Gastroesophageal sphincter (tissue), 3 donors: ENCODE results near the gene TMED10.

Experiments
- EP300 ChIP-seq: sonication (generic); formaldehyde crosslinking; IDR thresholded peaks from one replicate; pipeline ENCODE4 v1.6.1; 2017; ENCODE audit warnings: antibody characterized with exemption, mild to moderate bottlenecking
- POLR2A ChIP-seq, 2 donors: fragments of 450-650 bp; IDR thresholded peaks; one replicate each; pipeline ENCODE4 v1.6.1; 2017; ENCODE audit warnings: antibody characterized with exemption in 2 of 2, mild to moderate bottlenecking in 2 of 2, moderate library complexity in 1 of 2
- POLR2AphosphoS5 ChIP-seq: sonication (generic); formaldehyde crosslinking; IDR thresholded peaks from one replicate; pipeline ENCODE4 v1.6.1; 2017; ENCODE audit warnings: antibody characterized with exemption
- TF ChIP-seq, protein P1 (sequence below), 4 experiments: fragments of 200-600 bp in 2 of 4; fragments of 450-650 bp in 2 of 4; sonication (generic) in 1 of 4; IDR thresholded peaks; one replicate each; pipeline ENCODE4 v1.5.1; 2017 to 2019; ENCODE audit warnings: antibody characterized with exemption in 4 of 4, mild to moderate bottlenecking in 2 of 4, moderate library complexity in 2 of 4

DNA sequence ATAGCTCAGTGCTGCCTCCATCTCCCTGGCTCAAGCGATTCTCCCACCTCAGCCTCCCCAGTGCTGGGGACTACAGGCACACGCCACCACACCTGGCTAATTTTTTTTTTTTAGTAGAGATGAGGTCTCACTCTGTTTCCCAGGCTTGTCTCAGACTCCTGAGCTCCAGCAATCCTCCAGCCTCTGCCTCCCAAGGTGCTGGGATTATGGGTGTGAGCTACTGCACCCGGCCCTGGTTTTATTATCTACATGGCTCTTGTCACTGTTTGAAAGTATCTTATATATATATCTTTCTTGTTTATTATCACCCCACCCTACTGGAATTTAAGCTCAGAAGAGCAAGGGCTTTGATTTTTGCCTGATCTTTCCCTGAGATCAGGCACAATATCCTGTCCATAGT, 7.6 kb upstream of the TMED10 start:
- TF ChIP-seq, protein P1, sequence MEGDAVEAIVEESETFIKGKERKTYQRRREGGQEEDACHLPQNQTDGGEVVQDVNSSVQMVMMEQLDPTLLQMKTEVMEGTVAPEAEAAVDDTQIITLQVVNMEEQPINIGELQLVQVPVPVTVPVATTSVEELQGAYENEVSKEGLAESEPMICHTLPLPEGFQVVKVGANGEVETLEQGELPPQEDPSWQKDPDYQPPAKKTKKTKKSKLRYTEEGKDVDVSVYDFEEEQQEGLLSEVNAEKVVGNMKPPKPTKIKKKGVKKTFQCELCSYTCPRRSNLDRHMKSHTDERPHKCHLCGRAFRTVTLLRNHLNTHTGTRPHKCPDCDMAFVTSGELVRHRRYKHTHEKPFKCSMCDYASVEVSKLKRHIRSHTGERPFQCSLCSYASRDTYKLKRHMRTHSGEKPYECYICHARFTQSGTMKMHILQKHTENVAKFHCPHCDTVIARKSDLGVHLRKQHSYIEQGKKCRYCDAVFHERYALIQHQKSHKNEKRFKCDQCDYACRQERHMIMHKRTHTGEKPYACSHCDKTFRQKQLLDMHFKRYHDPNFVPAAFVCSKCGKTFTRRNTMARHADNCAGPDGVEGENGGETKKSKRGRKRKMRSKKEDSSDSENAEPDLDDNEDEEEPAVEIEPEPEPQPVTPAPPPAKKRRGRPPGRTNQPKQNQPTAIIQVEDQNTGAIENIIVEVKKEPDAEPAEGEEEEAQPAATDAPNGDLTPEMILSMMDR (IDR thresholded peaks at IDR 0.05) = no peak
- TF ChIP-seq POLR2A (IDR thresholded peaks at IDR 0.05) (no peak), POLR2AphosphoS5 (no peak), EP300 (no peak)
